Spleen (tissue), 7 donors: ENCODE results near the gene MICAL2.

Source experiments
- POLR2A ChIP-seq, 3 donors: fragments of 450-650 bp; IDR thresholded peaks; one replicate each; pipeline ENCODE4 v1.5.1; 2017; ENCODE audit warnings: antibody characterized with exemption in 3 of 3, mild to moderate bottlenecking in 1 of 3
- TF ChIP-seq, protein P1 (sequence below), 11 experiments: fragments of 200-600 bp in 7 of 11; fragments of 450-650 bp in 4 of 11; sonication (generic) in 4 of 11; IDR thresholded peaks in 8 of 11; conservative IDR thresholded peaks in 3 of 11; 1 replicate in 7 of 11; 2 replicates in 4 of 11; pipeline versions ENCODE4 v1.4.0 to v1.8.0; 2016 to 2021; ENCODE audit warnings: antibody characterized with exemption in 11 of 11, inconsistent platforms in 4 of 11, mild to moderate bottlenecking in 1 of 11
- donor health status: DM: no; HTN: no; CAD: no; lungs with moderate emphysema.
- donor health status: DM: no; HTN: no; CAD: no.
- donor health status: DM: no; HTN: no; CAD: no.

DNA sequence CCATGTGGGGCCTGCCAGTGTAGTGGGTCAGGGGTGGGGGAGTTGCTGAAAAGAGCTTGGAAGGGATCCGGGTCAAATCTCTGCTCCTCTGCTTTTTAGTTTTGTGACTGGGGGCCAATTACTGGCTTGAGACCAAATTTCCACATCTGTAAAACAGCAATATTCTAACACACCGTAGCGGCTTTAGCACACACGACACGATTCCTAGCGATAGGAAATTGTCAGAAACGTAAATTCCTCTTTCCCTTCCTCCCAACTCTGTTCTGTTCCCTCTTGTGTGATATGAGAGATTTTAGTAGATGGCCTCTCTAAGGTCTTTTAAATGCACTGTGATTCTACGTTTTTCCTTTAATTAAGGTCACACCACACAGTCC, 71.9 kb downstream of the MICAL2 start:
- no peak for TF ChIP-seq POLR2A (IDR thresholded peaks at IDR 0.05)
- TF ChIP-seq, protein P1, sequence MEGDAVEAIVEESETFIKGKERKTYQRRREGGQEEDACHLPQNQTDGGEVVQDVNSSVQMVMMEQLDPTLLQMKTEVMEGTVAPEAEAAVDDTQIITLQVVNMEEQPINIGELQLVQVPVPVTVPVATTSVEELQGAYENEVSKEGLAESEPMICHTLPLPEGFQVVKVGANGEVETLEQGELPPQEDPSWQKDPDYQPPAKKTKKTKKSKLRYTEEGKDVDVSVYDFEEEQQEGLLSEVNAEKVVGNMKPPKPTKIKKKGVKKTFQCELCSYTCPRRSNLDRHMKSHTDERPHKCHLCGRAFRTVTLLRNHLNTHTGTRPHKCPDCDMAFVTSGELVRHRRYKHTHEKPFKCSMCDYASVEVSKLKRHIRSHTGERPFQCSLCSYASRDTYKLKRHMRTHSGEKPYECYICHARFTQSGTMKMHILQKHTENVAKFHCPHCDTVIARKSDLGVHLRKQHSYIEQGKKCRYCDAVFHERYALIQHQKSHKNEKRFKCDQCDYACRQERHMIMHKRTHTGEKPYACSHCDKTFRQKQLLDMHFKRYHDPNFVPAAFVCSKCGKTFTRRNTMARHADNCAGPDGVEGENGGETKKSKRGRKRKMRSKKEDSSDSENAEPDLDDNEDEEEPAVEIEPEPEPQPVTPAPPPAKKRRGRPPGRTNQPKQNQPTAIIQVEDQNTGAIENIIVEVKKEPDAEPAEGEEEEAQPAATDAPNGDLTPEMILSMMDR (IDR thresholded peaks at IDR 0.05 in 8 of 11, conservative IDR thresholded peaks at IDR 0.05 in 3 of 11), result no peak
